Mesenchymal stem cell (in vitro differentiated cells and primary cell): ENCODE results near the gene NPPA. TPM values are rescaled to one million over a fixed set of nuclear protein-coding genes. Genes with fewer than 3 reads are reported as not detected.

ENCODE experiments used
- small RNA-seq: library from polyadenylated mRNA; stranded (forward); fragments of <200 nt; extraction: miRNeasy Mini kit (QIAGEN cat#:217004); gene quantifications from one replicate; pipeline ENCODE3, GENCODE V24; 2013; ENCODE audit warnings: low read depth

The NPPA gene

Small RNAs within 50 kb of the gene (small RNA-seq; reads per million reads assigned to genes)
- gene RF02156 (not detected), gene RF02157 (not detected), gene RF02158 (not detected)
